Measurements from ENCODE around the gene IFT22.

DNA sequence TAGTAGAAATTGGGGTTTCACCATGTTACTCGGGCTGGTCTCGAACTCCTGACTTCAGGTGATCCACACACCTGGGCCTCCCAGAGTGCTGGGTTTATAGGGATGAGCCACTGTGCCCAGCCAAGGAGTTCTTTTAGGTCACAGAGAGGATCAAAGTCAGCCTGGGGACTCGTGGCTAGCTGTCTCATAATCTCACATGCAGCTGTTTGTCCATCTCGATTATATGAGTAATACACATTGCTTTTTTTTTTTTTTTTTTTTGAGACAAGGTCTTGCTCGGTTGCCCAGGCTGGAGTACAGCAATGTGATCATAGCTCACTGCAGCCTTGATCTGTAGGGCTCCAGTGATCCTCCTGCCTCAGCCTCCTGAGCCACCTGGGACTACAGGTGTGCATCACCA, 2.2 kb downstream of the IFT22 start:
- TF ChIP-seq, protein P1, sequence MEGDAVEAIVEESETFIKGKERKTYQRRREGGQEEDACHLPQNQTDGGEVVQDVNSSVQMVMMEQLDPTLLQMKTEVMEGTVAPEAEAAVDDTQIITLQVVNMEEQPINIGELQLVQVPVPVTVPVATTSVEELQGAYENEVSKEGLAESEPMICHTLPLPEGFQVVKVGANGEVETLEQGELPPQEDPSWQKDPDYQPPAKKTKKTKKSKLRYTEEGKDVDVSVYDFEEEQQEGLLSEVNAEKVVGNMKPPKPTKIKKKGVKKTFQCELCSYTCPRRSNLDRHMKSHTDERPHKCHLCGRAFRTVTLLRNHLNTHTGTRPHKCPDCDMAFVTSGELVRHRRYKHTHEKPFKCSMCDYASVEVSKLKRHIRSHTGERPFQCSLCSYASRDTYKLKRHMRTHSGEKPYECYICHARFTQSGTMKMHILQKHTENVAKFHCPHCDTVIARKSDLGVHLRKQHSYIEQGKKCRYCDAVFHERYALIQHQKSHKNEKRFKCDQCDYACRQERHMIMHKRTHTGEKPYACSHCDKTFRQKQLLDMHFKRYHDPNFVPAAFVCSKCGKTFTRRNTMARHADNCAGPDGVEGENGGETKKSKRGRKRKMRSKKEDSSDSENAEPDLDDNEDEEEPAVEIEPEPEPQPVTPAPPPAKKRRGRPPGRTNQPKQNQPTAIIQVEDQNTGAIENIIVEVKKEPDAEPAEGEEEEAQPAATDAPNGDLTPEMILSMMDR (IDR thresholded peaks at IDR 0.05) = no peak
- TF ChIP-seq POLR2A (IDR thresholded peaks at IDR 0.05) = no peak

Measured in breast epithelium (tissue), 3 donors.